GM21528 (cell line): Measurements from ENCODE around the gene COQ3.
"Not testable (repeated sequence)": the region's sequence is repeated elsewhere in the genome, so short reads cannot be mapped to it uniquely, and the experiment has no call there.

Source experiments
- ATAC-seq: cut with Tn5 transposase; IDR thresholded peaks from one replicate; pipeline ENCODE4 v1.9.1; 2021; ENCODE audit warnings: mild to moderate bottlenecking, moderate library complexity; ENCODE audit not compliant: unreplicated experiment, low FRiP score

The COQ3 gene

DNA sequence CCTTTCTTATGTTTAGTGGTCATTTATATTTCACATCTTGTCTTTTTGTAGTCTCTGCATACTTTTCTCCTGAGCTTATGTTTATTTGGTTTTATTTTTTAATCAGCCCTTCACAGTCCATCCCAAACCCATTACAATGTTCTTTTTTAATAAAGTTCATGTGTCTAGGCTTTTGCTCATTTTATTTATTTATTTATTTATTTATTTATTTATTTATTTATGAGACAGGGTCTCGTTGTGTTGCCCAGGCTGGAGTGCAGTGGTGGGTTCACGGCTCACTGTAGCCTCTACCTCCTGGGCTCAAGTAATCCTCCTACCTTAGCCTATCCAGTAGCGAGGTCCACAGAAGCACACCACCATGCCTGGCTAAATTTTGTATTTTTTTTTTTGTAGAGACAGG is 3.1 kb downstream of the COQ3 start:
- no peak for ATAC-seq

DNA sequence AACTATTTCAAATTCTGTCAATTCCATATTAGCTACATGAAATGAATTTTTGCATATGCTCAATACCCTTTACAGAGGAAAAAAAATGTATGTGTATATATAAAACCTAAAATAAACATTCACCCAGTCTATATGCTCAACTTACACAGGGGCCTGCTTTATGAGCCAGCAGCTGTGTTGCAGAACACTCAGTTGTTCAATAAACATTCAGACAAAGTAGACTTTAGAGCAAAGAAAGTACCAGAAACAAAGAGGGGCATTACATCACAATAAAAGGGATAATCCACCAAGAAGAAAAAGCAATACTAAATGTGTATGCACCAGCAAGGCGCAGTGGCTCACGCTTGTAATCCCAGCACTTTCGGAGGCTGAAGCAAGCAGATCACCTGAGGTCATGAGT is 9.5 kb downstream of the COQ3 start:
- ATAC-seq = no peak

DNA sequence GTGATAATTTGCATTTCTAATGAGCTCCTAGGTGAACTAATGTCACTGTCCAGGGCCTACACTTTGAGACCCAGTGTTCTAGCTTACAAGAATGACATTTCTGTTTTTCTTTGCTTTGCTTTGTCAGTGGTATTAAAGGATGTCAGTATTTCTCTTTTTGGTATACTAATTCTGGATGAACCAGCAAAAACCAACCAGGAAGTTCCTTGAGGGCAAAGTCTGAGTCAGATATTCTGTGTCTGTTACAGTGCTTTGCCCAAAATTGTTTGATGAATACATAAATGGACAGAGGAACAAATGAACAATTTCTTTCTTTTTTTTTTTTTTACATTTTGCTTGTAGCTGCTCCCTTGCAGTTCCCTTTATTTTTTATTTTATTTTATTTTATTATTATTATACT is 15.4 kb downstream of the COQ3 start:
- ATAC-seq = no peak

DNA sequence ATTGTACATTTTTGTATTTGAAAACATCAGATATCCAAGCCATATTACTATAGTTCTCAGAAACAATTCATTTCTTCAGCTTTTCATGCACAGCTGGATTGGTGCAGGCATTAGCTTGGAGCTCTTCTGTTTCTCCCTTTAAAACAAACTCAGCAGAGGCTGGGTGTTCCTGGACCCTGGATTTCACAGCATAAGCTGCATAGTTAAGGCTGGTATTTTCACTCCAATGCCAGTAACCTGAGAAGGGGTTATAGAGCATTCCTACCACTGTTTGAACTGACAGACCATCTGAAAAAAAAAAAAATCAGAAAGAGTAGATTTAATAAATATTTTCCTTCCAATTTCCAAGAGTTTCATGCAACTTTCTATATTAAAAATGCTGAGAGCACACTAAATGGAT is 24.5 kb downstream of the COQ3 start:
- no peak for ATAC-seq

DNA sequence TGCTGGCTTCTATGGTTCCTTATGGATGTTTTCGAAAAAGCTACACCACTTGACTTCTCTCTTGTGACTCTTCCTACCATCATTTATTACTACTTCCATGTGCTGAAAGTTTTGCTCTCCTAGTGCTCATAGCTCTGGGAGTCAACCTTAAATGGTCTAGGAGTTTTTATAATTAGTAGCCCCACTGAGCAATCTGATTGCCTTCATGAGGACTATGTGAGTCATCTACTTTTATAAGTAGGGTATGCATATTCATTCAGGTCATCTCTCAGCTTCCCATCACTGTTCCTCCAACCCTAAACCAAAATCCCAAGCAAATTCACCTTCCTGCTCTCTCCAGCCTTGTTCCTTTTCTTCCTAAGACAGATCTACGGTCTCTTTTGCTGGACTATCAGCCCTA is 27.1 kb downstream of the COQ3 start:
- ATAC-seq = no peak

DNA sequence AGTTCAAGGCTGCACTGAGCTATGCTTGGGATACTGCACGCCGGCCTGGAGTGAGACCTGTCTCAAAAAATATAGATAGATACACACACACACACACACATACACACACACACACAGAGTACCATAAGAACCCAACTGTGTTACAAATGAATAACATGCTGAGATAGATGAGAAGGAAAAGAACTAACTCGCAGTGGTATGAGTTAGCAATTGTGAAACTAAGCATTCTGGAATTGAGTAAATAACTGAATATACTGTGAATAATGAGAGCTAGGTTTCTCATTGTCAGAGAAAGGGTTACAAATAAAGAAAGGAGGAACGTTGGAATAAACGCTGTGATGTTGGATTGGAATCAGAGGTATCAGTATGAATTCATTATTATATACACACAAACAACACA is 30.0 kb downstream of the COQ3 start:
- ATAC-seq = peak; percentile 83

DNA sequence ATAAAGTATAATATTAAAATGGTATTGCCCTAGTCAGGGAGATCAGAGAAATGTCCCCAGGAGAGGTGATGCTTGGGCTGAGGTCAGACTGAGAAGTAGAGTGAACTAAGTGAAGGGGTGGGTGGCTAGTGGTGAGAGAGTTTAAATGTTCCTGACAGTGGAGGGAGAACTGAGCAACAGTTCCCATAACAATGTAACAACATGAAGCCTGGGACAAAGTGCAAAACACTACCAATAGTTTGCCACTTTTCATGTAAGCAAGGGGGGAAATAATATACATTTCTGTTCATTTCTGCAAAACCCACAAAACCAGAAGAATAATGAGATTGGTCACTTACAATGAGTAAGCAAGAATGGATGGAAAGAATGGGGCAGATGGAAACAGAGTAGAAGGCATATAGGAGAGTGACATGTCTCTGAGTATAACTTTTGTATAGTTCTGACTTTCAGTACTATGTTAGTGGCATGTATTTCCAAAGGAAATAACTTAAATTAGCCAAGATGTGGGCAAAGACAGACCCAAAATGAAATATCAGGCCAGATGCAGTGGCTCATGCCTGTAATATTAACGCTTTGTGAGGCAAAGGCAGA is 31.2 kb downstream of the COQ3 start:
- ATAC-seq = no peak

DNA sequence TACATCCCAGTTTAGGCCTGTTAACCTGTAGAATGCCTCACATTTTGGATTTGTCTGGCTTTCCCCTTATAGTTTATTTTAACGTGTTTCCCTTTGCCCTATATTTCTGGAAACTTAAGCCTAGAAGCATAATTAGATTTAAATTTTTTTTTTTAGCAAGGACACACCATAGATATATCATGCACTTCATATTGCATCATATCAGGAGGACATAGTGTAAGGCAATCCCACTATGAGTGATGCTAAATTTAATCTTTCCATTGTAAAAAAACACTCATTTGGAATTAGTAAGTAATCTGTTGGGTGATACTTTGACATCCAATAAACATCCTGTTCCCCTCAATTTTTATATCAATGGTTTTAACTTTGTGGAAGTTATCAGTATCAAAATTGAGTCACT is 34.2 kb downstream of the COQ3 start:
- no peak for ATAC-seq

DNA sequence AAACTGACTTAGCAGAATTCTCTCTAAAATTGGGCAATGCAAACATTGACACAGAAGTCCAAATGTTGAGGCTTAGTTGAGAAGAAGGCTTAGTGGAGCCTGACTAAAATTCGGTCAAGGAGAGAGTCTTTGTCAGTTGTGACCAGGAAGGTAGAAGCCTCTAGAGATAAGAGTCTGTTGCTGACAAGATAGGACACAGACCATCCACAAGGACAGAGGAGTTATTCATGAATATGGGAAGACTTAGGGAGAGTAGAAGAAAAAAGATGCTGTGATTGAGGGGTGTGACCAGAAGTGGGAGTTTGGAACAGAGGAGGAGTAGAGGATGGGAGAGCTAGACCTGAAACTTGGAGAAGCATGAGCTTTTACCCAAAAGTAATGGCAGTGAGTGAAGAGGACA is 37.4 kb downstream of the COQ3 start:
- ATAC-seq = no peak

DNA sequence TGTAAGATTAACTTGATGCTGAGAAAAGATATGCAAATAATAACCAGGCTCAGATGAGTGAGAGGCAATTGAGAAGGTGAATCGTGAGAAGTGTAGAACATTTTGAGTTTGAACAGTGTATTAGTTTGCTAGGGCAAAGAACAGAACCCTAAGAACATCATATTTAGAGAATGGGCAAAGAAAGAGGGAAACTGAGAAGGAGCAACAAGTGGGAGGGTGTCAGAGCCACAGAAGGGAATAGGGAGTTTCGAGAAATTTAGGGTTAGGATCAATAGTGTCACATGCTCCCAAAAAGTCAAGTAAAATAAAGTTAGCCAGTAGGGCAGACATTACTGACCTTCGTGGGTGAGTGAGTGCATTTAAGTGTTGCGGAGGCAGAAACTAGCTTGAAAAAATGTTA is 39.0 kb downstream of the COQ3 start:
- no peak for ATAC-seq

DNA sequence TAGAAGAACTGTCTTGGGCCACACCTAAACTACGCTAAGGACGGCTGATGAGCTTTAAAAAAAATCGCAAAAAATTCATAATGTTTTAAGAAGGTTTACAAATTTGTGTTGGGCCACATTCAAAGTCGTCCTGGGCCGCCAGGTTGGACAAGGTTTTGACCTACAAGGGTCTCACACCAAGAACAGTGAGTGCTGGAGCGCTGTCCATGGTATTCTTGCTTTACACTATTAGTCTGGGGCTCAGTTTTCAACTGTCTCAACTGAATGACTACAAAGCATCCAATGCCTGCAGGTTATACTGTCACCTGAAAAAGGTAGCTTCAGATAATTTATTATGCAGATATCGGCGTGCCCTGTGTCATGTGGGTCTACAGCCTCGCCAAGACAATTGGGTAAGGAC is 40.9 kb downstream of the COQ3 start:
- ATAC-seq = no peak

DNA sequence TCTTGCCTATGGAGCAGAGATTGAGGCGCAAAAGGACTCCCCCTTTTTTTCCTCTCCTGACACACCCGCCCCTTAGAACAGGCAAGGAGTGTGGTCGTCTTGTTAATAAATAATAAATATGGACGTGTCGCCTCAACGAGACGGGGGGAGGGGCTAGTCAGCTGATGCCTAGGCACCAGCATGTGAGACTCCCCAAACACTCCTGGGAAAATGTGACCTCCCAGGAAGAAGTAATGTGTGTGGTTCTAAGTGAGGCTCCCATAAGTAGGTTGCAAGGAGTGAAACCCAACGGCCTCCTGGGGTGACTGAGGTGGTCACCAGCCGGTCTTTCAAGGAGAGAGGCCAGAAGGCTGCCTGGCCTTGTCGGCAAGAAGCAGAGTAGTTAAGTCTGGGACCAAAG is 43.4 kb downstream of the COQ3 start:
- ATAC-seq = no peak

DNA sequence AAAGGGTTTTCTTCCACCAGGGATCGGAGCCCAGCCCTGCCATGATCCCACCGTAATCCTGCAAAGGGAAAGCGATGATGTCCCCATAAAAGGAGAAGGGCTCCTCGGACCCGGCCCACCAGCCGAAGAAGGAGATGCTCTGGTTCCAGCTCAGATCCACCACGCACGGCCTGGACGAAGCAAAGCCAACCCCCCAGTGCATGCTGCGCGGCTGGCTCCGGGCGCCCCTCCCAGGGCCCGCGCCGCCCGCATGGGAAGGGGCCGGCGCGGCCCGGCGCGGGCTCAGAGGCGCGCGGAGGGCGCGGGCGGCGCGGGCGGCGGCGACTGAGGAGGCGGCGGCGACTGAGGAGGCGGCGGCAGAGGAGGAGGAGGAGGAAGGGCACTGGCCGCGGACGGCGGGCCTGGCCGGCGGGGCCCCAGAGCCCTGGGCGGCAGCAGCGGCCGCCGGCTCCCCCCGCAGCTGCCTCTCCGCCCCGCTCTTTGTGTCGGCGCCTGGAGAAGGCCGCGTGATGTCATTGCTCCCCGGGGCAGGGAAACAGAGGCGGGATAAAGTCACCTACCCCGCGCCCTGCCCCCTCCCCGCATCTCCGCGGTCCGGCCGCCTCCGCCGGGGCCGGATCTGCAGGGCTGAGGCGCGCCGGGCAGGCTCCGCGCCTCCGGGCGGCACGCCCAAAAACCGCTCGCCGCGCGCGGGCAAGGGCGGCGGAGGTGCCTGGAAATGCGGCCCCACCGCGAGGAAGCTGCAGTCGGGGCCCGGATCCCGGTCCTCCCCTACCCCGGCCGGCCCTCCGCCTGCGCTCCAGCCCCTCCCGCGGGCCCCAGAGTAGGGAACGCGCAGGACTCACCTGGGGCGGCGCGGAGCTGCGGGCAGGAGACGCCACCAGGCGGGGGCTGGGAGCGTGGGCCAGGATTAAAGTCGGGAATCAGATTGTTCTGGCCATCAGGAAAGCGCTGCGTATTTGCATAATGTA is 44.5 kb downstream of the COQ3 start, which contains the start of gene FAXC:
FAXC (minus strand) TSS at position 504 of the 971 bp plus-strand sequence; CDS start at position 202, 302 bp downstream.
- no peak for ATAC-seq

DNA sequence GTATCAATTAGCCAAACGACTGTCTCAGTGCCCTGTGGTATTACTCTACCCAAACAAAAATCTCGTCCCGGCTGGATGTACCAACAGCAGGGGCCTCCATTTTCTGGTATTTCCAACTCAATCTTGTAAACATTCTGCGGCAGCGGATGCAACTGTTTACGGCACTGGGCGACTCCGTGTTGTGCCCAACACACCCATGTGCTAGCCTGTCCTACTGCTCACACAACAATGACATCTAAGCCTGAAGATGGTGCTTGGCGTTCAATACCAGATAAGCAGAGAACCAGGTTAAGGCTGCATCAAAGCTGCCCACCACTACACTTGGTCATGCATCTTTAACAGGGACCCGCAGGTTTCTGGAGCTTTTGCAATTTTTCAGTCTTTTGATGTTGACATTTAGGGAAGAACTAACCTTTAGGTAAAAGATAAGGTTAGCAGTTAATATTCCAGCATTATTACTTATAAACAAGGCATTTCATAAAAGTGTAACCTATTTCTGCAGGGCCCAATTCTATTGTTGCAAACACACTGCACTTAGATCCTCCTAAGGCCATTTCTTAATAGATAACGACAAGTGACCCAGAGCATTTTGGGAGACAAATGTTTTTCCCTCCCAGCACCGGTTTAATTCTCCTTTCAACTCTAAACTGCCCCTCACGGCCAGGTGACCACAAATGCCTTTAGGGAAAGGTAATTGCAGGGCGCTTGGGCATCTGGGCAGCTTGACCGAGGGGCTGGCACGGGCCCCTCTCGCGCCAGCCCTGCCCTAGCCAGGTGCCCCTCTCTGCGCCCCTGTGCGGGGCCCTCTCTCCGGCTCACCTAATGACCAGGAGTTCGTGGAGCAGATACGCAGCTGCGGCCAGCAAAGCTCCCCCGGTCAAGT is 45.5 kb downstream of the COQ3 start:
- no peak for ATAC-seq

DNA sequence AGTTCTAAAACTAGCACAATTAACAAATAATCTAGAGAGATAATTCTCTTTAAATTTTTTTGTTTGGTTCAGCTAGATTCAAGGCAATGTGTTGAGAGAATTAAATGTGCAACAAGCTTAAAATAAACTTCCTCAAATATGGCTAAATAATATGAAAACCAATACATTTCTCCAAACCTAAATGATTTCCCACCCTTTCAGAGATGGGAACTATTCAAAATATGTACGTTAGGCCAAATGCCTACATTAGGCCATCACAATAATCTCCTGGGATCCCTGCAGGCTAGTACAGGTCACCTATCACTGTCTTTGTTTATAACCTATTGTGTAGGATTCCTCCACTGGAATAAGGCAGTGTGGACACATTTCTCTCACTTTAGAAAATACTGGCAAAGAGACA is 46.2 kb downstream of the COQ3 start:
- ATAC-seq = no peak

DNA sequence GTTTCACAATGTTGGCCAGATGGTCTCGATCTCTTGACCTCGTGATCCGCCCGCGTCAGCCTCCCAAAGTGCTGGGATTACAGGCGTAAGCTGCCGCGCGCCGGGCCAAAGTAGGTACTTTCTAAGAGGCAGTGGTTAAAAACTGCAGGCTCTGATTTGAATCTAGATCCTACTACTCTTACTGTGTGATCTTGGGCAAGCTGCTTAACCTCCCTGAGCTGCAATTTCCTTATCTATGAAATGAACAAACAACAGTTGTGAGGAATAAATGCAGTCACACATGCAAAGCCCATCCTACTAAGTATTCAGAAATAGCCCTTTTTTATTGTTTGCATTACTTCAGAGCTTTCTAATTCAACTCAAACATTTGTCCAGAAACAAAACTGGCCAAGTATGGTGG is 47.4 kb downstream of the COQ3 start:
- ATAC-seq = no peak

DNA sequence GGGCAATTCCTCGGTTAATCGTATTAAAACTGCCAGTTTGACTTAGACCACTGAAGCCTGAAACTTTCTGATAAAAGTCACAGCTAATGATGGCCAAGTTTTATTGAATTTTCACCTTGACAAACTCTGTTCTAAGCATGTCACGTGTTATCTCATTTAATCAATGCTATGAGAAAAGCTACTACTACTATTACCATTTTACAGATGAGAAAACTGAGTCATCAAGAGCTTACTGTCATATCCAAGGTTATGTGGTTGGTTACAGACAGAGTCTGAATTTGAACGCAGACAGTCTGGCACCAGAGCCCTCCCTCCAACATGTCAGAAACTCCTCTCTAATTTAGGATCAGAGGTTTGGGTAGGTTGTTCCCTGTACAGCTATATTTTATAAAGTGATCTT is 48.8 kb downstream of the COQ3 start:
- no peak for ATAC-seq

DNA sequence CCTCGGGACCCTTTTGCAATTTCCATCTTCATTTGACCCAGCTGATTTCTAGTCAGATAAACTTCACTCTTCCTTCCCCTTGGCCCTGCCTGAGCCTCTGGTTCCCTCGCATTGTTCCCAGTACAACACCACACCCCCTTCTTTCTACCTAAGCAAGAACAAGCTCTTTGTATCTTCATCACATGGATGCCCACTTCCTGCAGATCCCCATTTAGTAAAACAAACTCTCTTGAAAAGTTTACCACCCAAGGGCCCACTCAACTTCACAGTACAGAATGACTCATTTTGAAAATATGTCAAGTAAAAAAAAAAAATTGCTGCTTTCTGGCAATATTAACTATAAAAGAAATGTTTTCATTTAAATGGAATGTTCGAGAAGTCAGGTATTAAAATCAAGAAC is 49.7 kb downstream of the COQ3 start:
- no peak for ATAC-seq

DNA sequence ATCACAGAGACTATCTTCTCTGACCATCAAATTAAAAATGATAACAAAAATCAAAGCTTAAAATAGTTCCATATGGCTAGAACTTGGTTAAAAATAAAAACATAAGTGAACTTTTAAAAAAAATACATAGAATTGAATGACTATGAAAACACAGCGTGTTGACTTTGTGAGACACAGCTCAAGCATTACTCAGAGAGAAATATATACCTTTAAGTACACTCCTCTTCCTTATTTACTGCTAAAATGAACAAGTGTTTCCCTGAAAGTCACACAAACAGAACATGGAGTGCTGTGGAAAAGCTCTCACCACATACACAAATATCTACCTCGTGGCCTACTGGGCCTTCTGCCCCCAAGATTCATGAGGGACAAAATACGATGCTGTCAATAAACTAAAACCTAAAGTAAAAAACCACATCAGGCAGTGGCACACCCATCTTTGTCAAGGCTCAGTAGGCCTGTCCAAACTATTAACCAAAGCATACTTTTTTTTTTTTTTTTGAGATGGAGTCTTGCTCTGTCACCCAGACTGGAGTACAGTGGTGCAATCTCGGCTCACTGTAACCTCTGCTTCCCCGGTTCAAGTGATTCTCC is 52.0 kb downstream of the COQ3 start:
- ATAC-seq = no peak

DNA sequence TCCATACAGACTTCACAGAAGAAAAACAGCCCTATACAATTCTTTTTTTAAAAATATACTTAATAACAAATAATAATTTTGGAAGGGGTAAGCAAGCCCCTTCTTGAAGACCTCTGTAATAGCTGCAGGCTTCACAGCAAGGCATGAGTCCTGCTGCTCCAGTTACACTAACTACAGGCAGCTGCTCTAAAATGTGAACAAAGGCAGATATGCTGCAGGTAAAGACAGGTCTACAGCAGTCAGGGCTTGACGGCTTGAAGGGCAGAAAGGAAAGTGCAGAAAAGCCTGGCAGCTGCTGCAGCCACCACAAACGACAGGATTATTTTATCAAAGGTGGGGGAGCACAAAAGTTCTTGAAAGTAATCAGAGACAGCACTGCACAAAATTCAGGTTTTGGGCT is 55.8 kb downstream of the COQ3 start:
- no peak for ATAC-seq

DNA sequence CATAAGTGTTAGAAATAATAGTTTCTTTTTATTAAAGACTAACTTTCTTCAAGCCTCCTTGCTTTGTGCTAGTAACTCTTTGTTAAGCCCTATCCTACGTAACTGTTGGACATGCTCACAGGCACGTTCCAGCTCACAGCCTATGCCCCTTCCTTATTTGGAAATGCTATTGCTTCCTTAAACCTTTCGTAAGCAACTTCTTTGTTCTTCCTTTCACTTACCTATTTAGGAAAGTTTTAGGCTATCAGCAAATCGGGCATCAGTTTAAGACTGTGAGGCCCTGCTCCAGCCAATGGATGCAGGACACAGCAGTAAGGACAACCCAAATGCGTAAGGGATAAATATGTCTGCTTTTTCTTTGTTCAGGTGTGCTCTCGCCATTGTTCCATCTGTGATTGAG is 58.7 kb downstream of the COQ3 start:
- ATAC-seq = not testable (repeated sequence)
